HFF-Myc (cell line): ENCODE measurements around the gene GRID1.

ENCODE experiments used
- DNase-seq: peaks from one replicate; pipeline ENCODE4 v3.0.0-alpha.2; 2011; ENCODE audit warnings: low read depth; ENCODE audit errors: extremely low read depth
- H3K4me3 ChIP-seq: replicated peaks from 2 replicates; pipeline ENCODE4 v1.5.1; 2011; ENCODE audit warnings: low read depth, mild to moderate bottlenecking, control low read depth, low read length
- CTCF ChIP-seq: IDR thresholded peaks from 2 replicates; pipeline ENCODE4 v1.5.1; 2012; ENCODE audit warnings: mild to moderate bottlenecking, low read depth, low read length, control low read depth; ENCODE audit errors: missing control alignments

The GRID1 gene

GRCh38 chr10:86188796-86189558 is 177.6 kb downstream of the GRID1 start:
- TF ChIP-seq CTCF, result no peak
- no peak for DNase-seq
- H3K4me3 ChIP-seq, result no peak overlapping the region

GRCh38 chr10:86188326-86188725 is 178.3 kb downstream of the GRID1 start:
- TF ChIP-seq CTCF, result no peak
- H3K4me3 ChIP-seq, result no peak overlapping the region
- no peak for DNase-seq

- no peak for DNase-seq
- no peak for TF ChIP-seq CTCF
- H3K4me3 ChIP-seq, result no peak overlapping the region
These were observed 178.9 kb downstream of the GRID1 start for GRCh38 chr10:86187499-86188239.

- TF ChIP-seq CTCF, result no peak
- no peak overlapping the region for H3K4me3 ChIP-seq
- DNase-seq, result no peak
These were observed 180.0 kb downstream of the GRID1 start for GRCh38 chr10:86186633-86187032.

- no peak for TF ChIP-seq CTCF
- DNase-seq, result no peak
- no peak overlapping the region for H3K4me3 ChIP-seq
These were observed 184.0 kb downstream of the GRID1 start for GRCh38 chr10:86182595-86182994.

GRCh38 chr10:86182150-86182549 is 184.4 kb downstream of the GRID1 start:
- no peak overlapping the region for H3K4me3 ChIP-seq
- no peak for DNase-seq
- no peak for TF ChIP-seq CTCF
